ENCODE results near the gene OR6C74.

The OR6C74 gene

DNA sequence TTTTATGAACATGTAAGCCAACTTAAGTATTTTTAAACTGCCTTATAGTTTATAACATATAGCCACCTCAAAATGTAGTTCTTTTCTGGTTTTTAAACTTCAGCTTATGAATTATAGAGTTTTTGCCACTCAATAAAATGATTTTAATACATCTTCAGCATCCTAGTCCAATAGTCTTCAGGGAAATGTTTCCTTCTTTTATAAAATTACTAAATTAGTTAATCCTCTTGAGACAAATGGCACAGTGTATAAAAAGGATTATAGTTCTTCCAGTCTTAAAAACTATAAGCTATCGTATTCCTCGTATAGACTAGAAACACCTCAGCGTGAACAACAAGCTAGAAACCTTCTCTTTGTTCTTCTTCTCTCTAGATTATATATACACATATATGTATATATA, at the start of gene OR6C74:
OR6C74 (plus strand) TSS at position 301 of the 400 bp plus-strand sequence. CDS start 2,679 bp downstream, outside the sequence.
- no peak for DNase-seq

DNA sequence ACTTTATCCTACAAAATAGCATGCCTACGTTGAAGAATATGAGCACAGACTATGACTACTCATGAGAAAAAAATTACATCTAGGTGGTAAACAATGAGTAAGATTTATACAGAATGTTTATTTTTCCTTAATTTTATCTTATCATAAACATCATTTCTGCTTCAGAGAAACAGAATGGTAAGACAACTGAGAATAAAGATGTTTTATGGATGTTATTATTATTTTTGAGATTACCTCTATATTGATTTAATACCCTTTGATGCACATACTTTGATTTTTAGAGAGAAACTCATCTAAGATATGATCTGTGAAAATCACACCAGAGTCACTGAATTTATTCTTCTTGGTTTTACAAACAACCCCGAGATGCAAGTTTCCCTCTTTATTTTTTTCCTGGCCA, 23.7 kb upstream of the OR6C74 start, which contains the start of gene OR10A7:
OR10A7 (plus strand) TSS at position 301 of the 400 bp plus-strand sequence; CDS start at position 301, 0 bp downstream.
- DNase-seq, result no peak

DNA sequence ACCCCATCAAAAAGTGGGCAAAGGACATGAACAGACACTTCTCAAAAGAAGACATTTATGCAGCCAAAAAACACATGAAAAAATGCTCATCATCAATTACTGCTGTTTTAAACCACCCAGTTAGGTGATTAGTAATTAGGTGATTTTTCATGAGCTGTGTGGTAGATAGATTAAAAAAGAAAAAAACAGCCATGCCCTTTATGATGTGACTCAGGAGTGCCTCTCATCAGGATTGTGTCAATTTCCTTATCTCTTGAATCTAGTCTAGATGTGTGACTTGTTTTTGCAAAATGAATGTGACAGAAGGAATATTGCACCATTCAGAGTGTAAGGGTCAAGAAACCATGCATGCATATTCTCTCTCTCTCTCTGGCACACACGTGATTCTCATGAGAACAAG, 17.9 kb upstream of the OR6C74 start:
- no peak for DNase-seq

DNA sequence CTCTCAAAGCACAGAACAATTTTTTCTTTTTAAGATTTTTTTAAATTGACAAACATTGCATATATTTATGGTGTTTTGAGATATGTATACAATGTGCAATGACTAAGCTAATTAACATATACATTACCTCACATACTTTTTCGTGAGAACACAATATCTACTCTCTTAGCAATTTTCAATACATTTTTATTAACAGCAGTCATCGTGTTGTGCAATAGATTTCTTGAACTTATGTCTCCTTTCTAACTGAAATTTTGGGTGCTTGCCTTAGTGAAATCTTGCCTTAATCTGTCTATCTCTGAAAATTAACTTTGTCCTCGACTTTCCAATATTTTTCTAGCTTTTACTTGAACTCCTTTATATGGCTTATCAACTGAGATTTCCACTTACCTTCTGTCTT, 16.8 kb upstream of the OR6C74 start:
- DNase-seq, result no peak

DNA sequence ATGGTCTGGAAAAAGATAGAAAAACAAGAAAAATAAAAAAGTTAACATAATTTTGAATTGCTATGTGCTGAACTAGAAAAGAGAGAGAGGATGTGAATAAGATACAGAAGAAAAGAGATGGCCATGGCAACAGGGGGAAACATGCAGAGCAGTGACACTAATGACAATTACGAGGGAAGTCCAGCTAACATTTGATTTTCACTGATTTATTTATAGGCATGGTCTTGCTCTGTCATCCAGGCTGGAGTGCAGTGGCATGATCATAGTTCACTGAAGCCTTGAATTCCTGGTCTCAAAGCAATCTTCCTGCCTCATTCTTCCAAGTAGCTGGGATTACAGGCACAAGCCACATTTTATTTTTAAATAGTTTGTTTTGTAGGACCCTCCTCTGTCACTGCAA, 1.8 kb downstream of the OR6C74 start:
- DNase-seq, result no peak

DNA sequence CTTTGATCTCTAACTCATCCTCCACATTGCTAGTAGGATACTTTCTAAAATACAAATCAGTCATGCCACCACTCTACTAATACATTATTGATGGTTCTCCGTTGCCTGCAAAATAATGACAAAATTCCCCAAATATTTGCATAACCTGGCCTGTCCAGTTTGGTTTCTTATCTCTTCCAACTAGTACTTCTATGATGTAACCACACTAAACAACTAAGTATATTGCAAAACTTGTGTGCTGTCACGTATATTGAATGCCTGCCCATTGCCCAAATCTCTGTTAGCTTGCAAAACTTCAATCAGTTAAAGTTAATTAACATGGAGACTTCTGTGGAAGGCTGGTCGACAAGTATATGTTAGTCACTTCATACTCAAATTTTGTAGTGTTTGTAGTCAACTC, 6.5 kb downstream of the OR6C74 start:
- DNase-seq, result no peak

DNA sequence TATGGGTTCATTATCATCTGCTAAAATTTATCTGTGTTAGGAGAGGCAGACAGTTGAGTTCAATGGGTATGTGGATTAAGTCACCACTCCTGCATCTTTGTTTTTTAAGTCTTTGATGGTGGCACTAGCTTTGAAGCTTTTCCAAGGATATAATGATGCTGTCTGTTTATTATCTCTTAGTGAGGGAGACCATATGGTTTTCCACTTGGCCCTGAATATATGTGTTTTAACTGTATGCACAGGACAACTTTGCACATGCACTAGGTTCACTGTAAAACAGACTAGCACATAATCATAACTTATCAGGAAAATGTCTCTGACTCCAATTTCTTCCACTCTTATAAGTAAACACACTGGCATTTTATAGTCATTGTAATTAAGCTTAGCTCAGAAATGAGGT, 8.9 kb downstream of the OR6C74 start:
- no peak for DNase-seq

DNA sequence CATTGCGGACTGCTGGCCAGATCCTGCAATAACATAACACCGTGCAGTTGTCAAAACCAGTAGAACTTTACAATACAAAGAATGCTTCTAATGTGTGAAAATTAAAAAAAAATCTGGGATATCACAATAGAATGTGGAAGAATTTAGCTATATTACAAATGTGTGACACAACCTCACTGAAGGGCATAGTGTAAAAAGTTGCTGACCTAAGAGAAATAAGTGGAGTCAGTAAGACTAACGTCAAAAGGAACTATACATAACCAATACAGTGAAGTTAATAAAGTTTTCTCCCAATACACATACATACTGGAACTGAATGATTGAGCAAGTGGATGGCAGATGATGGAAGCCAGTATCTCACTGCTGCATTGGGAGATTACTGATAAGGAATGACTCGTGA, 12.4 kb downstream of the OR6C74 start:
- no peak for DNase-seq

DNA sequence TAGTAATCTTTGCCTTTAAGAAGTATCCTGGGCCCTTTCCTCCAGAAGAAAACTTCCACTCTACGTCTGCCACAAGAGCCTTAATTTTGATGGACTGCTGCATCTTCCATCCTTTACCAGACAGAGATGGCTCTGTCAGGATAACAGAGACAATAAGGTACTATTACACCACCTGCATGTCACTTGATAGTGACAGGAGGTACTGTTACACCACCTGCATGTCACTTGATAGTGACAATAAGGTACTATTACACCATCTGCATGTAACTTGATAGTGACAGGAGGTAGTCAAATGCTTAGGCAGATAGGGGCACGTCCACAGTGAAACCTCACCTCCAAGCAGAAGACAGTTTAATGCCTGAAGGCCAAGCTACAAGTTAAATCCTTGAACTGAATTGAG, 13.9 kb downstream of the OR6C74 start:
- DNase-seq, result no peak

DNA sequence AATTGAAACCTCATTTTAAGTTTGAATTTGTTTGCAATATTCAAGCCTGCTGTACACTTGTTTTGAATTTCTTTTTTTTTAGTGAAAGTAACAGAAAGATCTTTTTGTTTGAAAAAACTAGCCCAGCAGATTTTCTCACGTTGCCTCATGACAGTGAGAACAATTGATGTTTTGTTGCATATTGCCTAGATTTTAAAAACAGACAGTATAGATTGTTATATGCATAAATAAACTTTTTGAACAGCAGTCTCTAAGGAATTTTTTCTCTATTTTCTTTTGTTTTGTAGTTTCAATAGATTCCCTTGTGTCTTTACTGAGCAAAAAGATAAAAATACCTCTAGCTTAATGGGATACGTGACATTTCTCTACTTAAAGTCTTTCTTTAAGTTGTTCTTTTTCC, 36.6 kb downstream of the OR6C74 start:
- no peak for DNase-seq

DNA sequence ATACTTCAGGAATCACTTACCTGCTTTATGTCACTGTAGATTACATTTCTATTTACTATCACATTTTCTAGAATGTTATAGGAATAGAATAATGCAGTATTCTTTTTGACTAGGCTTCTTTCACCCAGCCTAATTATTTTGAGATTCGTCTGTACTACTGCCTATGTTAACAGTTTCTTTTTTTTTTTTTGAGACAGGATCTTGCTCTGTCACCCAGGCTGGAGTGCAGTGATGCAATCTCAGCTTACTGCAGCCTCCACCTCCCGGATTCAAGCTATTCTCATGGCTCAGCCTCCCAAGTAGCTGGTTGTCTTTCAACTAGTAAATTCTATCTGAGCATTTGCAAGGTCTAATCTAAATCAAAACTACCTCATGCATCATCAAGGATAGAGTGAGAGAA, 45.6 kb downstream of the OR6C74 start:
- DNase-seq, result no peak

Data from hypothalamus (tissue), 51 donors.